Measurements from ENCODE around the gene POGLUT2. TPM values are rescaled to one million over a fixed set of nuclear protein-coding genes. Genes with fewer than 3 reads are reported as not detected.

POGLUT2 gene
- total RNA-seq, 2 donors from 2014 or later = 16.0 to 18.1 TPM

DNA sequence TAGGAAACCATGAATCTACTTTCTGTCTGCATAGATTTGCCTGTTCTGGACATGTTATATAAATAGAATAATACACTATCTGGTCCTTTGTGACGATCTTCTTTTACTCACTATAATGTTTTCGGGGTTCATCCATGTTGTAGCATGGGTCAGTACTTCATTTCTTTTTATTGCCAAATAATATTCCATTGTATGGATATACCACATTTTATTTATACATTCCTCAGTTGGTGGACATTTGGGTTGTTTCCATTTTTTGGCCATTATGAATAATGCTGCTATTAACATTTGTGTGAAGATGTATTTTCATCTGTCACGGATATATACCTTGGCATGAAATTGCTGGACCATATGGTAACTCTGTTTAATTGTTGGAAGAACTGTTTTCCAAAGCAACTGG is 6.9 kb upstream of the POGLUT2 start:
- TF ChIP-seq, protein P1, sequence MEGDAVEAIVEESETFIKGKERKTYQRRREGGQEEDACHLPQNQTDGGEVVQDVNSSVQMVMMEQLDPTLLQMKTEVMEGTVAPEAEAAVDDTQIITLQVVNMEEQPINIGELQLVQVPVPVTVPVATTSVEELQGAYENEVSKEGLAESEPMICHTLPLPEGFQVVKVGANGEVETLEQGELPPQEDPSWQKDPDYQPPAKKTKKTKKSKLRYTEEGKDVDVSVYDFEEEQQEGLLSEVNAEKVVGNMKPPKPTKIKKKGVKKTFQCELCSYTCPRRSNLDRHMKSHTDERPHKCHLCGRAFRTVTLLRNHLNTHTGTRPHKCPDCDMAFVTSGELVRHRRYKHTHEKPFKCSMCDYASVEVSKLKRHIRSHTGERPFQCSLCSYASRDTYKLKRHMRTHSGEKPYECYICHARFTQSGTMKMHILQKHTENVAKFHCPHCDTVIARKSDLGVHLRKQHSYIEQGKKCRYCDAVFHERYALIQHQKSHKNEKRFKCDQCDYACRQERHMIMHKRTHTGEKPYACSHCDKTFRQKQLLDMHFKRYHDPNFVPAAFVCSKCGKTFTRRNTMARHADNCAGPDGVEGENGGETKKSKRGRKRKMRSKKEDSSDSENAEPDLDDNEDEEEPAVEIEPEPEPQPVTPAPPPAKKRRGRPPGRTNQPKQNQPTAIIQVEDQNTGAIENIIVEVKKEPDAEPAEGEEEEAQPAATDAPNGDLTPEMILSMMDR (conservative IDR thresholded peaks at IDR 0.05) = no peak
- no peak for DNase-seq
- Histone ChIP-seq H3K9me3 (ENCODE audit: control insufficient read depth, low read length) (peaks cover 5% of the 10 kb centered on the region), H3K27me3 (ENCODE audit: control insufficient read depth, insufficient read depth, low read length, poor library complexity, severe bottlenecking) (no peaks in the 10 kb centered on the region), H3K4me1 (ENCODE audit: control insufficient read depth, insufficient read depth, low read length) (no peaks in the 10 kb centered on the region), H3K36me3 (ENCODE audit: control insufficient read depth, insufficient read depth, low read length) (peaks cover 4% of the 10 kb centered on the region), H3K4me3 (ENCODE audit: low read length) (no peak overlapping the region), H3K9ac (ENCODE audit: extremely low read depth, low read length, poor library complexity, severe bottlenecking) (no peak overlapping the region), H3K27ac (ENCODE audit: low read depth, low read length) (no peak overlapping the region)
- Mint-ChIP-seq H3K27me3 (ENCODE audit: insufficient read depth) (no peaks in the 10 kb centered on the region), H3K9me3 (no peaks in the 10 kb centered on the region), H3K4me1 (peaks cover 3% of the 10 kb centered on the region), H3K4me3 (no peak overlapping the region), H3K27ac (no peak overlapping the region), H3K36me3 (ENCODE audit: low read depth) (peaks cover 6% of the 10 kb centered on the region)
- 80 to 96% methylated on average over 1 to 3 of the region's 3 CpGs for WGBS, 2 experiments (ENCODE audit: insufficient coverage in 1 of 2, insufficient read length in 1 of 2)

DNA sequence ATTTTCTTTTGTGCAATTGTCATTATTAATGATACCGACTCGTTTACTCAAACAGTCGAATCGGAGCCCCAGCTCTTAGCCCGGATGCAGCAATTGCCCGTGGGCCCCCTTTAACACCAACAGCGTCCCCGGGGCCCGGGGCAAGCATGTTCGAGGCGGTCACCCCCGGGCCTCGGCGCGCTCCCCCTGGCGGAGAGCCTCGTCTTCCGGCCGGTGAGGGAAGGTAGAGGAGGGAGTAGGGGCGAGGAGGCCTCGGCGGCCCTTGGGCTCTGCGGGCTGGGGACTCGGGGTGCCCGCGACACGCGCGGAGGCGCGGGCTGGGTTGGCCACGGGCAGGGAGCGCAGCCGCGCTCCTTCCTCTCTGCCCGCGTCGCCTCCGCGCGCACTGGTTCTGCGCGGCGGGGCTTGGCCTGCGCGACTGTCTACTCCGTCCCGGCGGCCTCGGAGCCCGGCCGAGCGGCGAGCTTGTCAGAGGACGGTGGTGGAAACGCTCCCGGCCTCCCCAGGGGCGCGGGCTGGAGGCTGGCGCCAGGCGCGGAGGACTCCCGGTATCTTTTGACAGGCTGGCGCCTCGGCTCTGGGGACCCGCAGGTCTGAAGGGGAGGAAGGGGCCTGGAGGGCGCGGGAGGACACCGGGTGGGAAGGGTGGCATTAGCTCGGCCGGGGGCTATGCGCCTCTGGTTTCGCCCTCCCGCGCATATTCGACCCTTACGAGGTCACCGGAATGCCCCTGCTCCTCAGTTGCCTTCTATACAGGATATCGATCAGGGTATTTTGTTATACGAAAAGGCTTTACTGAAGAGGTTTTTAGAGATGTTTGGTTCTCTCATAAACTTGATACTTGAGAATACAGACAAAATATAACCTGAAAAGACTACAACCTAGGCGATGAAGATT is 1.6 kb upstream of the POGLUT2 start:
- DNase-seq = peak; percentile 95
- TF ChIP-seq, protein P1 (conservative IDR thresholded peaks at IDR 0.05) = peak; percentile 95
- Mint-ChIP-seq H3K4me1 (peaks cover 4% of the 10 kb centered on the region), H3K27me3 (ENCODE audit: insufficient read depth) (peaks cover 3% of the 10 kb centered on the region), H3K36me3 (ENCODE audit: low read depth) (no peaks in the 10 kb centered on the region), H3K27ac (no peak overlapping the region), H3K9me3 (no peaks in the 10 kb centered on the region), H3K4me3 (peak overlapping the region; percentile 77)
- H3K27me3 ChIP-seq (ENCODE audit: control insufficient read depth, insufficient read depth, low read length, poor library complexity, severe bottlenecking) = no peaks in the 10 kb centered on the region
- WGBS, 2 experiments (ENCODE audit: insufficient coverage in 1 of 2, insufficient read length in 1 of 2) = 6 to 20% methylated on average over 14 to 81 of the region's 81 CpGs
- H3K36me3 ChIP-seq (ENCODE audit: control insufficient read depth, insufficient read depth, low read length) = no peaks in the 10 kb centered on the region
- no peaks in the 10 kb centered on the region for H3K4me1 ChIP-seq (ENCODE audit: control insufficient read depth, insufficient read depth, low read length)
- peak overlapping the region; percentile 95 for H3K4me3 ChIP-seq (ENCODE audit: low read length)
- H3K9ac ChIP-seq (ENCODE audit: extremely low read depth, low read length, poor library complexity, severe bottlenecking) = peak overlapping the region; percentile 68
- no peaks in the 10 kb centered on the region for H3K9me3 ChIP-seq (ENCODE audit: control insufficient read depth, low read length)
- no peak overlapping the region for H3K27ac ChIP-seq (ENCODE audit: low read depth, low read length)

DNA sequence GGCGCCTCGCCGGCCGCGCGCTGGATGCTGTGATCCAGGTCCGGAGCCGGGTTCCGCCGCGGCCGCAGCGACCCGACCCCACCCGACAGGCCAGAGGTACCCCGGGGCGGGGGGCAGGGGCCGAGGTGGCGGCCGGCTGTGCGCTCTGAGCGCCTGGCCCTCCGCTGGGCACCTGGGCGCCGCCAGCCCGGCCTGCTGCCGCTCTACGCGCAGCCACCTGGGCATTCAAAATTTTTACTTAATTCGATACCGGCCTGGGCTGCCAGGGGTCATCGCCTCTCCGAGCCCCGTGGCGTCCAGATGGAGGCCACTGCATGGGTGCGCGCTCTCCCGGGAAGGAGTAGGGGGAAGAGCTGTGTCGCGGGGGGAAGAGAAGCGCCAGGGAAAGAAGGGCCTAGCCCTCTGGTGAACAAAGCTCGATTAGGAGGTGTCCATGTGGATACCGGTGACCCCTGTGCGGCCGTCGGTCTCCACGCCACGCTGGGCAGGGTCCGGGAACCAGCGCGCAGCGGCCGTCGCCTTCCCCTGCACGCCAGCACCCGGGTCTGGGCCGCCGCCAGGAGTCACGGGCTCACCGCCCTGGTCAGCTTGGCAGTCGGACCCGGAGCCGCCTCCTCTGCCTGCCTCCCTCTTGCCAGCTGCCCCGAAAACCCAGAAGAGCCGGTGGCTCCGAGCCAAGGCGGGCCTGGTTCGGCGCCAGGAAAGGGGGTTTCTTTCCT is 809 bp upstream of the POGLUT2 start:
- H3K4me1 Mint-ChIP-seq = peaks cover 4% of the 10 kb centered on the region
- Histone ChIP-seq H3K36me3 (ENCODE audit: control insufficient read depth, insufficient read depth, low read length) (no peaks in the 10 kb centered on the region), H3K27ac (ENCODE audit: low read depth, low read length) (no peak overlapping the region), H3K4me1 (ENCODE audit: control insufficient read depth, insufficient read depth, low read length) (no peaks in the 10 kb centered on the region), H3K4me3 (ENCODE audit: low read length) (peak overlapping the region; percentile 95), H3K9me3 (ENCODE audit: control insufficient read depth, low read length) (no peaks in the 10 kb centered on the region), H3K27me3 (ENCODE audit: control insufficient read depth, insufficient read depth, low read length, poor library complexity, severe bottlenecking) (no peaks in the 10 kb centered on the region), H3K9ac (ENCODE audit: extremely low read depth, low read length, poor library complexity, severe bottlenecking) (no peak overlapping the region)
- TF ChIP-seq, protein P1 (conservative IDR thresholded peaks at IDR 0.05) = no peak
- 0 to 8% methylated on average over 14 to 69 of the region's 69 CpGs for WGBS, 2 experiments (ENCODE audit: insufficient coverage in 1 of 2, insufficient read length in 1 of 2)
- H3K27ac Mint-ChIP-seq = no peak overlapping the region
- H3K4me3 Mint-ChIP-seq = peak overlapping the region; percentile 77
- peaks cover 3% of the 10 kb centered on the region for H3K27me3 Mint-ChIP-seq (ENCODE audit: insufficient read depth)
- DNase-seq = peak; percentile 73
- H3K9me3 Mint-ChIP-seq = no peaks in the 10 kb centered on the region
- H3K36me3 Mint-ChIP-seq (ENCODE audit: low read depth) = no peaks in the 10 kb centered on the region

Measured in endodermal cell (in vitro differentiated cells).